Measurements from ENCODE around the gene LAMTOR4. TPM values are rescaled to one million over a fixed set of nuclear protein-coding genes. Genes with fewer than 3 reads are reported as not detected.
A peak's percentile ranks its signal among the peaks of the same experiment; 100 is the strongest.

The LAMTOR4 gene
- total RNA-seq, 1 donor from 2014 or later: 106 TPM

GRCh38 chr7:100122568-100122967 is 26.1 kb upstream of the LAMTOR4 start:
- Mint-ChIP-seq H3K36me3 (ENCODE audit: insufficient read depth) (no peaks in the 10 kb centered on the region), H3K27ac (peak overlapping the region; percentile 65), H3K27me3 (no peaks in the 10 kb centered on the region), H3K4me1 (ENCODE audit: low read depth) (peaks cover 18% of the 10 kb centered on the region), H3K9me3 (ENCODE audit: low read depth) (no peaks in the 10 kb centered on the region), H3K4me3 (ENCODE audit: low read depth) (no peak overlapping the region)
- DNase-seq (ENCODE audit: low spot score, unreplicated experiment): no peak
- TF ChIP-seq, protein P1, sequence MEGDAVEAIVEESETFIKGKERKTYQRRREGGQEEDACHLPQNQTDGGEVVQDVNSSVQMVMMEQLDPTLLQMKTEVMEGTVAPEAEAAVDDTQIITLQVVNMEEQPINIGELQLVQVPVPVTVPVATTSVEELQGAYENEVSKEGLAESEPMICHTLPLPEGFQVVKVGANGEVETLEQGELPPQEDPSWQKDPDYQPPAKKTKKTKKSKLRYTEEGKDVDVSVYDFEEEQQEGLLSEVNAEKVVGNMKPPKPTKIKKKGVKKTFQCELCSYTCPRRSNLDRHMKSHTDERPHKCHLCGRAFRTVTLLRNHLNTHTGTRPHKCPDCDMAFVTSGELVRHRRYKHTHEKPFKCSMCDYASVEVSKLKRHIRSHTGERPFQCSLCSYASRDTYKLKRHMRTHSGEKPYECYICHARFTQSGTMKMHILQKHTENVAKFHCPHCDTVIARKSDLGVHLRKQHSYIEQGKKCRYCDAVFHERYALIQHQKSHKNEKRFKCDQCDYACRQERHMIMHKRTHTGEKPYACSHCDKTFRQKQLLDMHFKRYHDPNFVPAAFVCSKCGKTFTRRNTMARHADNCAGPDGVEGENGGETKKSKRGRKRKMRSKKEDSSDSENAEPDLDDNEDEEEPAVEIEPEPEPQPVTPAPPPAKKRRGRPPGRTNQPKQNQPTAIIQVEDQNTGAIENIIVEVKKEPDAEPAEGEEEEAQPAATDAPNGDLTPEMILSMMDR (IDR thresholded peaks at IDR 0.05; ENCODE audit: unreplicated experiment): no peak

- Mint-ChIP-seq H3K27me3 (peaks cover 6% of the 10 kb centered on the region), H3K9me3 (ENCODE audit: low read depth) (no peaks in the 10 kb centered on the region), H3K4me3 (ENCODE audit: low read depth) (peak overlapping the region; percentile 96), H3K4me1 (ENCODE audit: low read depth) (peaks cover 15% of the 10 kb centered on the region), H3K27ac (peak overlapping the region; percentile 38), H3K36me3 (ENCODE audit: insufficient read depth) (no peaks in the 10 kb centered on the region)
- no peak for DNase-seq (ENCODE audit: low spot score, unreplicated experiment)
- TF ChIP-seq, protein P1 (IDR thresholded peaks at IDR 0.05; ENCODE audit: unreplicated experiment): no peak
Observed at GRCh38 chr7:100124301-100125230, 24.2 kb upstream of the LAMTOR4 start.

DNA sequence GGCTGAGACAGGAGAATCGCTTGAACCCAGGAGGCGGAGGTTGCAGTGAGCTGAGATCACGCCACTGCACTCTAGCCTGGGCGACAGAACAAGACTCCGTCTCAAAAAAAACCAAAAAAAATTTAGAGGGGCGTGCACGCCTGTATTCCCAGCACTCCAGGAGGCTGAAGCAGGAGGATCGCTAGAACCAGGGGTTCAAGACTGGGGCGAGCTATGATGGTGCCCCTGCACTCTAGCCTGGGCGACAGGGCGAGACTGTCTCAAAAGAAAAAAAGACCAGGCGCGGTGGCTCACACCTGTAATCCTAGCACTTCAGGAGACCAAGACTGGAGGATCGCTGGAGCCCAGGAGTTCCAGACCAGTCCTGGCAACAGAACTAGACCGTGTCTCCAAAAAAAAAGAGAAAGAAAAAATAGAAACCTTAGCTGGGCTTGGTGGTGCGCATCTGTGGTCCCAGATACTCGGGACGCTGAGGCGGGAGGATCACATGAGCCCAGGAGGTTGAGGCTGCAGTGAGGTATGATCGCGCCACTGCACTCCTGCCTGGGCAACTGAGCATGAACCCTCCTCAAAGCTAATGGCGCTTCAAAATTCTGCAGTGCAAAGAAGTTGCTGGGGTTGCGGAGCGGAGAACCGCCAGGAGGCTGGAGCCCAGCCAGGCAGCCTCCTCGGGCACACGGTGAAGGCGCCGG is 22.3 kb upstream of the LAMTOR4 start:
- peak overlapping the region; percentile 96 for H3K4me3 Mint-ChIP-seq (ENCODE audit: low read depth)
- H3K9me3 Mint-ChIP-seq (ENCODE audit: low read depth): no peaks in the 10 kb centered on the region
- peaks cover 6% of the 10 kb centered on the region for H3K27me3 Mint-ChIP-seq
- DNase-seq (ENCODE audit: low spot score, unreplicated experiment): no peak
- TF ChIP-seq, protein P1 (IDR thresholded peaks at IDR 0.05; ENCODE audit: unreplicated experiment): peak; percentile 24
- no peaks in the 10 kb centered on the region for H3K36me3 Mint-ChIP-seq (ENCODE audit: insufficient read depth)
- H3K27ac Mint-ChIP-seq: peak overlapping the region; percentile 99
- peaks cover 5% of the 10 kb centered on the region for H3K4me1 Mint-ChIP-seq (ENCODE audit: low read depth)

GRCh38 chr7:100126931-100127865 is 21.5 kb upstream of the LAMTOR4 start, which contains the start of gene MBLAC1:
TSS of gene MBLAC1 (plus strand) at chr7:100126967. CDS start at chr7:100127396, 429 bp downstream.
- Mint-ChIP-seq H3K4me1 (ENCODE audit: low read depth) (peaks cover 5% of the 10 kb centered on the region), H3K27ac (peak within 1 kb of the TSS; percentile 99), H3K36me3 (ENCODE audit: insufficient read depth) (no peaks in the 10 kb centered on the region), H3K4me3 (ENCODE audit: low read depth) (peak within 1 kb of the TSS; percentile 96), H3K9me3 (ENCODE audit: low read depth) (no peaks in the 10 kb centered on the region), H3K27me3 (peaks cover 6% of the 10 kb centered on the region)
- DNase-seq (ENCODE audit: low spot score, unreplicated experiment): peak; percentile 83
- TF ChIP-seq, protein P1 (IDR thresholded peaks at IDR 0.05; ENCODE audit: unreplicated experiment): no peak
